ENCODE data around the gene CCNJ.
"Not testable (repeated sequence)": the region's sequence is repeated elsewhere in the genome, so short reads cannot be mapped to it uniquely, and the experiment has no call there.

Gene CCNJ

GRCh38 chr10:96043033-96043892 lies at the start of gene CCNJ:
CCNJ (plus strand) TSS chr10:96043583; CDS start chr10:96044394, 811 bp downstream.
- FAIRE-seq (no peak), DNase-seq (ENCODE audit: low spot score) (peak; percentile 74)

GRCh38 chr10:95994376-95994775 lies 49.0 kb upstream of the CCNJ start:
- FAIRE-seq: not testable (repeated sequence)

GRCh38 chr10:95998255-95998784 lies 45.1 kb upstream of the CCNJ start:
- FAIRE-seq: no peak
- DNase-seq (ENCODE audit: low spot score): no peak

More at GRCh38 chr10:95994376-95994775, 49.0 kb upstream of the CCNJ start:
- not testable (repeated sequence) for DNase-seq (ENCODE audit: low spot score)

GRCh38 chr10:96013956-96014355 lies 29.4 kb upstream of the CCNJ start:
- FAIRE-seq: no peak
- no peak for DNase-seq (ENCODE audit: low spot score)

- DNase-seq (ENCODE audit: low spot score) (no peak), FAIRE-seq (no peak)
Observed at GRCh38 chr10:96014473-96015102, 28.8 kb upstream of the CCNJ start.

- peak; percentile 73 for FAIRE-seq
- DNase-seq (ENCODE audit: low spot score): peak; percentile 47
Observed at GRCh38 chr10:96017191-96017687, 26.1 kb upstream of the CCNJ start.

- FAIRE-seq (no peak), DNase-seq (ENCODE audit: low spot score) (no peak)
Observed at GRCh38 chr10:96021332-96021731, 22.1 kb upstream of the CCNJ start.

GRCh38 chr10:96022739-96023138 lies 20.6 kb upstream of the CCNJ start:
- no peak for DNase-seq (ENCODE audit: low spot score)
- no peak for FAIRE-seq

GRCh38 chr10:96023168-96023567 lies 20.2 kb upstream of the CCNJ start:
- DNase-seq (ENCODE audit: low spot score): no peak
- FAIRE-seq: no peak

GRCh38 chr10:96025566-96025965 lies 17.8 kb upstream of the CCNJ start:
- no peak for FAIRE-seq
- DNase-seq (ENCODE audit: low spot score): no peak

- DNase-seq (ENCODE audit: low spot score) (no peak), FAIRE-seq (no peak)
Observed at GRCh38 chr10:96034625-96035024, 8.8 kb upstream of the CCNJ start.

- DNase-seq (ENCODE audit: low spot score) (no peak), FAIRE-seq (no peak)
Observed at GRCh38 chr10:96038476-96039387, 4.7 kb upstream of the CCNJ start.

- no peak for DNase-seq (ENCODE audit: low spot score)
- FAIRE-seq: no peak
Observed at GRCh38 chr10:96041146-96041545, 2.2 kb upstream of the CCNJ start.

GRCh38 chr10:96043893-96044715 lies 721 bp downstream of the CCNJ start:
- FAIRE-seq (no peak), DNase-seq (ENCODE audit: low spot score) (peak; percentile 6)

GRCh38 chr10:96044736-96045135 lies 1.4 kb downstream of the CCNJ start:
- FAIRE-seq: no peak
- no peak for DNase-seq (ENCODE audit: low spot score)

- DNase-seq (ENCODE audit: low spot score): no peak
- no peak for FAIRE-seq
Observed at GRCh38 chr10:96046546-96046945, 3.2 kb downstream of the CCNJ start.

- no peak for FAIRE-seq
- no peak for DNase-seq (ENCODE audit: low spot score)
Observed at GRCh38 chr10:96047004-96047649, 3.7 kb downstream of the CCNJ start.

GRCh38 chr10:96047925-96048324 lies 4.5 kb downstream of the CCNJ start:
- DNase-seq (ENCODE audit: low spot score); FAIRE-seq: not testable (repeated sequence)

- no peak for FAIRE-seq
- no peak for DNase-seq (ENCODE audit: low spot score)
Observed at GRCh38 chr10:96049340-96049739, 6.0 kb downstream of the CCNJ start.

- FAIRE-seq (no peak), DNase-seq (ENCODE audit: low spot score) (no peak)
Observed at GRCh38 chr10:96053985-96054384, 10.6 kb downstream of the CCNJ start.
